Hepatic stellate cell (primary cell): ENCODE data around the gene C5orf63.
"Not testable (repeated sequence)": the region's sequence is repeated elsewhere in the genome, so short reads cannot be mapped to it uniquely, and the experiment has no call there.

ENCODE experiments used
- DNase-seq: peaks from one replicate; pipeline ENCODE4 v3.0.0; 2011; ENCODE audit warnings: low spot score

C5orf63 gene

DNA sequence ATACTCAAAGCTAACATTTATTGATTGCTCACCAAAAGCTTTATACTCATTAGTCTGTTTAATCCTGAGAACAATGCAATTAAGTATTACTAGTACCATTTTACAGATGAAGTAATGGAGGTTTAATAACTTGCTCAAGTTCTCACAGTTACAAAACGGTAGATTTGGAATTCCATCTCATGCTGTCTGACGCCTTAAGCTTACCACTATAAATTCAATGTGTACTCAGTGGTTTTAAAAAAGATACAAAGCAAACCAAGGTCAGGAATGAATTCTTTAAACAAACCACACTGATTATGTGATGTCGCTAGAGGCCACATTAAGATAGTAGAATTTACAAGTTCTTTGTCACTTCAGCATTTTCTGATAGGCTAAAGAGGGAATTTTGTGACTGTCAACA, 1.2 kb upstream of the C5orf63 start:
- DNase-seq = no peak

DNA sequence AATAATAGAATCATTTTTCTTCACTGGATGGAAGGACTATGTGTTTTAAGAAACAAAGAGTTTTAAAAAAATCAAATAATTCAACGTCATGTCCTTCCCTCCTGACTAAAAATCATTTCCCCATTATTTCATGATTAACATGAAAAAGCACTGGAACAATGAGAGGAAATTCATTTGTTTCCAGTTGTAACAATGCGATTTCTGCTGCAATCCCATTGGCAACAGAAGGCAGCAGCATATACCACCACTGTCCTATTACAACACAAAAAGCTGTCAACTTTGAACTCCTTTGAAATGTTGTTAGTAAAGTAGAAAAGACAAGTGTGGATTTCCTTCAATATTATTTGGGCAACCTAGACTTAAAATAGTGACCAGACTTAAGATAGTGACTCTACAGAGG, 3.1 kb downstream of the C5orf63 start:
- no peak for DNase-seq

DNA sequence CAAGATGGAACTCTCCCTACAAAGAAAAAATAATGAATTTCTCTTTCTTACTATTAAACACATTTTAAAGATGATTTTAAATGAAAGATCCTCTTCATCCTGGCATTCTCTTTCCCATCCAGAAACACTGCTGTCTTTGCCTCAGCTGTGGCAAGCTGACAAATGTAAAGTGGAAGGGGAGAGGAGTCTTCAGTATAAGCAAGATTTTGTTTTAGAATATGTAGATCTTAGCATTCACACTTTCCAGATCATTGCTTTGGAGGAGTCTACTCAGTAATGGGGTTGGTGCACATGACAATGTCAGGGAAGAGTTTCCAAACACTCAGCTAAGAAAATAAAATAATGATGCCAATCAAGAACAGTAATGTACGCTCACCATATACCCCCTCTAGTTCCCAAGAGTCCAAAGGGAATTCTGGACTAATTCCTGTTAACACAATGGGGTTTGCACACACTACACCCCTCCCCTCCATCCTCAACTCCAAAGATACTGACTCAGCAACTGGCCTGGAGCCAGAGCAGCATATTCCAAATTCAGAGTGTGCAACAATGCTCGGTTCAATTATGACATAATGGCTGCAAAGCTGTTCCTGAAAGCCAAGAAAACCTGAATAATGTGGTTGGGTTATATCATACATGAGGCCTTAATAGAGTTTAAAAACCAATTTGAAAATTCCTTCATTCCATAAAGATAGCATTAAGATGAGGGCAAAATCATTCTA, 4.6 kb downstream of the C5orf63 start:
- DNase-seq = no peak

DNA sequence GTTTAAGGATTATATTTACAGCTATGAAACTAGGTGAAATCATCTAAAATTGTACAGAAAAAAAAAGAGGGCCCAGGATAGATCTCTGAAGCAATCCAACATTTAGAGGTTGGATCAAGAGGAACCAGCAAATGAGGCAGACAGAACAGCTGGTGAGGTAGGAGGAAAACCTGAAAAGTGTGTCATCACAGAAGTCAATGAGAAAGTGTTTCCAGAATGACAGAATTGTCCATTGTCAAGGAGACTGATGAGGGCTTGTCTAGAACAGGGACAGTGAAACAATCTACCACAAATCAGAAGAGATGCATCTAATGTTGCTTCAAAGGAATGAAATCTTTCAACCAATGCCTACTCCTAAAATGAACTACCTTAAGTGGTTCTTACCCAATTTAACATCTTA, 6.6 kb downstream of the C5orf63 start:
- no peak for DNase-seq

DNA sequence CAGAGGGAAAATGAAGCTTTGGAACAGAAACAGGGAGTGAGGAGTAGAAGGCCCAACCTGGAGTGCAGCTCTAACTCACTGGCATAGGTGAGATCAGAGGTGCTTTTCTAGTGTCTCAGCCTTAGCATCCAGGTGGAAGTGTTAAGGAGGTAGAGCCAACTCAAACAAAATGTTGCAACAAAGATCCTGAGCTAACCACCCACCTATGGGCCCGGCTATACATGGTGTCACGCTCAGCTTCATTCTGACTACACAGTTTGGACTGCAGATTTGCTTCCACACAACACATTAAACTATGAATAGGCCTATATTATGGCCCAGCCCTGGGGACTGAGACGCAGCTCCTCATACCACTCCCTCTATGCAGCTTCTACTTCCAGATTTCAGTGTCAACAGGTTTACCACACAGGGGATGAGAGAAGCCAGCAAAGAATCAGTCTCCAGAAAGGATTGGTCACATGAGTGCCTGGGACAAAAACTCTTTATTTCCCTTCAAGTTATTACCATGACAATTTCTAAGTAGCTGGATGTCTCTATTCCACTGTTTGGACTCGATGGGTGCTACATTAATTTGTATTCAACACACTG, 9.0 kb downstream of the C5orf63 start:
- DNase-seq = no peak

DNA sequence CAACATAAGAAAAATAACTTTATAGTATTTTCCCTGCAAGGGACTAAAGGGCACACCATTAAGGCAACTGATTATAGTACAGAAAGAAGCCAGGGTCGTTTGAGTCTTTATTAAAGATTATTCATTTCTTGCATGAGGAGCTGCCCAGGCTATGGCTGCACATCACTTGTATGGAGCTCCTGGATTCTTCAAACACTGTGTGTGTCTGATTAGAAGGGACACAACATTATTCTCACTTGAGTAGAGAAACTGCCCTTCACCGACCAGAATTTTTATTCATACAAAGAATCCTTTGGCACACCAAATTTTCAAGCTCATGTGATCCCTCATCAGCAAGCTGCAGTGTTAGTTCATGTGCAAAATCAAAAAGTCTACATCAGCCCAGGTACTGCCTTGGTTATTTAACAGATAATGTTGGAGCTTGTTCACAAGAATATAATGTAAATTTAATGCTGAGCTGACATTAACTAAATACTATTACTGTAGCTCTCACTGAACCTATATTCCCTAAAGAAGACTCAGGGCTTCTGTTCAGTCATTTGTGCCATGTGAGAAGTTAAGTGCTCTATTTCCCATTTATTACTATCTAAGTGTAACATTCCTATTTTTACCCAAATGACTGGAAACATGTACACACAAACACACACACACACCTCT, 9.9 kb downstream of the C5orf63 start:
- DNase-seq = no peak

DNA sequence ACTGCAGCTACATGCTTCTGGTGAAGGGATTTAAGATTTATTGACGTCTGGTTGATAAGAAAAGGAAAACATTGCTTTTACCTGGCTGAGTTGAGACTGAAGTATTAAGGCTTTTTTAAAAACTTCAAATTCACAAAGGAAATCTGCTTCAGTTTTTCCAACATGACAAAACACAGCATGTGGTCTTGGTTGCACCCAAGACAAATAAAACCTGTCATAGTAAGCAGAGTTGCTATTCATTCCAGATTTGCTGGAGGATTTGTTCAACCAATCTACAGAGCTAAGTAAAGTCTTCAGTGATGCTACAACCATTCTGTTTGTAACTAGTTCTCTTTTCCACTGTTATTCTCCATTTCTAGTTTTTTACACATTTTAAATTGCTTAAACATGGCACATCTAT, 11.3 kb downstream of the C5orf63 start:
- no peak for DNase-seq

DNA sequence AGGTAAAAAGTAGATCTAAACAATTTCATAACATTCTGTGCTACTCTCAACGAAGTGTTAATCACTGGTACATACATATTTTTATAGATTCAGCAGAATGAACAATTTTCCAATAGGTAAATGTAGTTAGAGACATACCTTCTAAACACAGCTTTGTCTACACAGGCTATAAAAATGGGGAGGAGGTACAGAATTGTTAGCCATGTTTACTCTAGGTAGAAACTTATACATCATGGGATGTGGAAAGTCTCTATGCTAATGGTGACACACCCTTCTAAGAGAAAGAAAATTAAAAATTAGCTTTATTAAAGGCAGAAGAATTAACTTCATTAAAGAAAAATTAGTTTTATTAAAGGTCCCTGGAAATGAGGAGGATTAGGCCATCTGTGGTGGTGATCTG, 11.8 kb downstream of the C5orf63 start:
- no peak for DNase-seq

DNA sequence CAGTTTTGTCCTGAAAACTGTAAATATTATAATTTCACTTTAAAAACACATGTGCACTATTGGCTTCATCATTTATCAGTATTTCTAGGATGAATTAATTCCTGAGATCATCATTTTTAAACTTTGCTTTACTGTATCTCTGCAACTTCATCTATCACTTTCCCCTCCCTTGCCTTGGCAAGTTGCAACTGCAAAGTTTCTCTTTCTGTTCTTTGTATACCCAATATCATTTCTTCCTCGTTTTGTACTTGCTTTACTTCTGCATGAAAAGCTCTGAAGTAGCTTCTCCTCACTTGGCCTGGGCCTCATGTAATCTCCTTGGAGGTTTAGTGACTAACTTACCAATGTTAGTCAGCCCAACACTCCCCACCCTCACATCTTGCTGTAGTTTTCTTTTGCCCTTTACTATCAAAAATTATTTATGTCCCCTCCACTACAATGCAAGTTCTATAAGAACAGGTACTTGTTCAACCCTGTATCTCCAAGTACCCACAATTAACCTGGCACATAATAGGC, 12.8 kb downstream of the C5orf63 start:
- no peak for DNase-seq

DNA sequence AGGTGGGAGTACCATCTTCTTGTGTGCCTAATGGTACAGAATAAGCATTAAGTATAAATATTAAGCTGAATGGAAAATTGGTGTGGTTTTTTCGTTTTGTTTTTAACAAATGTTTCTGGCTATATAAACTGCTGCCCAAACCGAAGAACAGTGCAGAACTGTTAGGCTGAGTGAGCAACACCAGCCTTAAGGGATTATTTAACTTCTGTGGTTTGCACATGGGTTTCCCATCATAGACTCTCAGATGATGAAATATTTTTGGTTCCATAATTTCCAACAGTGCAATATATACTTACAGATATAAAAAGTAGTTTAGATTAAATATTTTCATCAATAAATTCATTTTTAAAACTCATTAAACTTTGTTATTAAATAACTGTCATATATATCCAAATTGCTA, 16.4 kb downstream of the C5orf63 start:
- no peak for DNase-seq

DNA sequence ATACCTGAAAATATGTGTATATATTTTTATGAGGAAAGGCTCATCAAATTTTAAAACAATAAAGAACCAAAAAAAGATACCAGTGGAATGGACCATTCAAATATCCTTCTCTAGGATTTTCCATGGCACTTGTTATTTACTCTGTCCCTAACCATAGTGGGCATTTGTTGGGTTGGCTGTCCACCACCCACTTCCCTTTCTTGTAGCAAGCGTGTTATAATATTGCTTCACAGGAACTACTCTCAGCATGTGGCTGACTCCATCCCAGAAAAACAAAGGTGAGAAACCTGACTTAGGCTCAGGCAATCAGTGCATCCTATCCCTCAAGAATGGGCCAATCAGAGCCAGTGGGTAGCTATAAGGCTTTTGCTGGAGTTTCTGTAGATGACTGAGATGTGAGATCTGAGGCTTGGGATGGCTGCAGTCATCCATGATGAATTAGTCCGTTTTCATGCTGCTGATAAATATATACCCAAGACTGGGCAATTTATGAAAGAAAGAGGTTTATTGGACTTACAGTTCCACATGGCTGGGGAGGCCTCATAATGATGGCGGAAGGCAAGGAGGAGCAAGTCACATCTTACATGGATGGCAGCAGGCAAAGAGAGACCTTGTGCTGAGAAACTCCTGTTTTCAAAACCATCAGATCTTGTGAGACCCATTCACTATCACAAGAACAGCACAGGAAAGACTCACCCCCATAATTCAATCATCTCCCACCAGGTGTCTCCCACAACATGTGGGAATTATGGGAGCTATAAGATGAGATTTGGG, 17.2 kb downstream of the C5orf63 start:
- no peak for DNase-seq

DNA sequence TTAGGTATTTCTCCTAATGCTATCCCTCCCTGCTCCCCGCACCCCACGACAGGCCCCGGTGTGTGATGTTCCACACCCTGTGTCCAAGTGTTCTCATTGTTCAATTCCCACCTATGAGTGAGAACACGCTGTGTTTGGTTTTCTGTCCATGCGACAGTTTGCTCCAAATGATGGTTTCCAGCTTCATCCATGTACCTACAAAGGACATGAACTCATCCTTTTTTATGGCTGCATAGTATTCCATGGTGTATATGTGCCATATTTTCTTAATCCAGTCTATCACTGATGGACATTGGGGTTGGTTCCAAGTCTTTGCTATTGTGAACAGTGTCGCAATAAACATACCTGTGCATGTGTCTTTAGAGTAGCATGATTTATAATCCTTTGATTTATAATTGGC, 19.8 kb downstream of the C5orf63 start:
- DNase-seq = not testable (repeated sequence)

DNA sequence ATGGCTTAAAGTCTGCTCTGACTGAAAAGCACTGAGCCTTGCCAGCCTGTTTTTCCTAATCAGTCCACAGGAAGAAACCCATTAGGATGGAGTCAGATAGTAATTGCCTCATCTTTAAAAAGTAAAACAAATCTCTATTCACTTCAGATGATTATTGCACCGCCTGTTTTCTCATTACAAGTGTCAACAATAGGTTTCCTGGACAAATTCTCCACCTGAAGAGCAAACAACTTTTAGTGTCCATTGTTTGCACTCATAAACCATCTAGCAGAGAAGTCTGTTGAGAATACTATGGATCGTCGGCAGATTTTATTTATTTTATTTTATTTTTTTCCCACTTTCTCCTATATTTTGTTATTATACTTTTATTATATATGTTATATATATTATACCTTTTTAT, 20.3 kb downstream of the C5orf63 start:
- no peak for DNase-seq

DNA sequence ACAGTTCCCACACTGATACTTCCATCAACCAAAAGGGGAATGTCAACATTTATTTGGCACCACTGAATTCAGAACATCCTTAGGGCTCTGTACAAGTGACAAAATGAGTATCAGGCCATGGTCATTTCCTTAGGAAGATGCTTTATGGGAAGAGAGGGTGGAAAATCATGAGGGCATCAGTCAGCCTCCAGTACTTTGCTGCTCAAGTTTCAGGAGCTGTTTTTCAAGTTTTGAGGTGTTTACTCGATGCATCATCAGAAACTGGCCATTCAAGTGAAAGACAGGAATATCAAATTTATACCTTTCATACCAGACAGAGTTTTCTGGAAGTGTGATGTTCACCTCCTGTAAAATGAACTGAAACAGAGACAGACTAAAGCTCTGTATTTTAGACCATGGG, 21.7 kb downstream of the C5orf63 start:
- no peak for DNase-seq

DNA sequence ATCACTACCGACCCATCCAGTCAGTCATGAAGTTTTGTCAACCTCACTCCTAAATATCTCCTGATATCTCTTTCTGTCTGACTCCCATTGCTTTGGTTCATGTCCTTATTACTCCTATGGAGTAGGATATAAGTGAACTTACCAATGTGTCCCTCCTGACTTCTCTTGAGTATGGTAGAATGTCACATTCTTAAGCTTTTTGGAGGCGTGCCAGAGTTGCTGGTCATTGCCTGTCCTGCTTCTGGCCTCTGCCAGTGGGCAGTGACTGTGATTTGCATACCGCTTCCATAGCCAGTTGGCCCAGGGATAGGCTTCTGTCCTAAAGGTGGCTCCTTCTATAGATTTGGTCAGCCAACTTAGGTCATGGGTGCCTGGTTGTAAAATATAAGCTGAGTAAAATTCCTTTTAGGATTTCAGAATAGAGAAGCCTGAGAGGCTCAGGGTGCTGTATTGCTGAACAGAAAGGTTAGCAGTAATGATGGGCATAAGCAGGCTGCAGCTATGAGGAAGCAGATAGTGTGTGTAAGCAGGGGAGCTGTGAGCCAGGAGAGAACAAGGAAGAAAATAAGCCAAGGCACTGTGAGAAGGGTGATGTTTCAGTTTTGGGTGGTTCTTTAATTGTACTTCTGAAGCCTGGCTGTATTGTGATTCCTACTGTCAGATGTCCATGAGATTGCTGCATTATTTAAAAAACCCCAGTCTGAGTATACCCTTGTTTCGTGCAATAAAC, 26.8 kb downstream of the C5orf63 start:
- no peak for DNase-seq

DNA sequence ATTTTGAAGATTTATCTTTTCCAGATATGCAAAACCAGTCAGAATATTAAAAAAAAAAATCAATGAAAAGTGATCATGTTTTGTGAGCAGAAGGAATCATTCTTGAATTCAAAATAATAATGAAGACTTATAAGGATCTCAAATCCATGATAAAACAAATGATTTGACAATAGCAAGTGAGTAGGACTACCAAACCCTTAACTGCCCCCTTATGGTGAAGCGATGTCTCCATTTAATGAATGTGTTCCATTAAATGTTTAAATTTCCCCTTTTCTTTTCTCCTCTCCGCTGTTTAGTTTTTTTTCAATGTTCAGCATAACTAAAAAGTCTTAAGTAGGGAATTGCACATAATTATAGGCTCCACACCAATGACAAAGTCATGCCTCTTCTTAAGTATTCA, 30.7 kb downstream of the C5orf63 start:
- no peak for DNase-seq

DNA sequence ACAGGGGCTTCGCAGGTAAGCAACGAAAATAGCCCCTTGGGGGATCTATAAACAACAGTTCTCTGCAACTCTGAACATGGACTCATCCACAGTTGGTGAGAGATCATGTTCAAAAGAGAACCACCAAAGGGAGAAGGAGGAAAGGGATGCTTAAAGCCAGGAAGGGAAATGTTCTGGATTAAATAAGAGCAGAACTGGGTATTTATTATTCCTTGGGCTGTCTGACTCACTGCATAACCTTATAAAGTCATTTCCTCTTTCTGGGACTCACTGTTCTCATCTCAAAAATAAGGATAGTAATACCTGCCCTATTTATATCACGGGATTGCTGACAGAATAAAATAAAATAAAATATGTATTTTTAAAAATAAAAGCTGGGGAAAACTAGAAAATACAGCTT, 31.7 kb downstream of the C5orf63 start:
- DNase-seq = peak; percentile 14

DNA sequence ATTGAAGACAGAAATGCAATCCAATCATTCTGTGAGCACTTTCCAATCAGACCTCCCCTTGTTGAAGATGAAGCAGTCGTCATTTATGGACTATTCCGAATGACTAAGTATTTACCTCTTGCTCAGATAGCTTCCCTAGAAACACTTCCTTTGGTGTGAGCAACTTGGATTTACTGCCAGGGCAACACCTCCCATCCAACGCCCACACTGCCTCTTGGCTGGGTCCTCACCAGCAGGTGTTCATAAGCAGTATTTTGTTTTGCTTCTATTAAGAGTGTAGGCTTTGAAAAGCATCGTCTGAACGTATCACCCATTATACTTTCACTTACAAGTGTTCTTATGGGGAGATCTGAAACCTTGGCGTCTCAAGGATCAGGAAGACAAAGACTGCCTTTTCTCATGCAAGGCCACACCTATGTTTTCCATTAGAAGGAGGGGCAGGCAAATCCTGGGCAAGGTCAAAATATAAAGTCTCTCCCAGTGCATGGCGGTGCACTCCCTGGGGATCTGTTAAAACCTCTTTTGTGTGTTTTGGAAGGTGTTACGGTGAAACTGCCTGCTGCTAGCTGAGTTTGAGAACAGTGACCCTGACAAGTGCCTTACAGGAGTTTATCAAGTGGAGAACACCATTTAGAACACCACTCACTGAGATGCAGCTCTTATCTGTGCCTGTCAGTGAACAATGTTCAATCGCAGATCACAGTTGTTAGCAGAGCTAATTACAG, 32.3 kb downstream of the C5orf63 start:
- no peak for DNase-seq

DNA sequence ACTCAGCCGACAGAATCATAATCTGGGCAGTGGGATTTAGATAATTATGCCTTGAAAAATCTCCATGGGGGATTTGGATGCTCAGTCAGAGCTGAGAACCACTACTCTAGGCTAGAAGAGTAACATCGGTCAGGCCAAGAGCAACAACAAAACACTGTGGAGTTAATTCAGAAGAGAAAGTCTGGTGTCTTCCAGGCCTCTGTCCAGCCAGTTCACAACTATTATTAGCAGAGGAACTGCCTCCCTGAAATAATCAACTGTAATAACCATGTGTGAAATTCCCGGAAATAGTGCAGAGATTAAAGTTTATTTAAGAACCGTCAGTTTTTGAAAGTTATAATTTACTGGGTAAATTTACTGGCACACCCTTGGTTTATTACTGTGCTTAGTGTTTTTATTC, 34.8 kb downstream of the C5orf63 start:
- no peak for DNase-seq

DNA sequence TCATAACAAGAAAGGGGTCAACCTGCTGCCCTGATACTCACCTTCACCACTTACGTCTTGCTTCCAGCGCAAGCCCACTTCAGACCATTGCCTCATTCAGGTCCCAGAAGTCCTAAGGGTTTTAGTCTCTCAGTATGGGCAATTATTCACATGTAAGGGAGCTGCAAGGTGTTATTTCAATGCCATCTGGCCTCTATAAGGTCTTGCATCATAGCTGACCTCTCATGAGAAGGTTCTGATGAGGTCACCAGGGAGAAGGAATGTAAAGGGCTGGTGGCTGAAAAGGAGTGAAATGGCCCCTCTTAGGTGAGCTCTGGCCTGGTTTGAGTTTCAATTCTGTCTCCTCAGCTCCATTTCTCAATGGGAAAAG, 41.5 kb downstream of the C5orf63 start:
- DNase-seq = no peak

DNA sequence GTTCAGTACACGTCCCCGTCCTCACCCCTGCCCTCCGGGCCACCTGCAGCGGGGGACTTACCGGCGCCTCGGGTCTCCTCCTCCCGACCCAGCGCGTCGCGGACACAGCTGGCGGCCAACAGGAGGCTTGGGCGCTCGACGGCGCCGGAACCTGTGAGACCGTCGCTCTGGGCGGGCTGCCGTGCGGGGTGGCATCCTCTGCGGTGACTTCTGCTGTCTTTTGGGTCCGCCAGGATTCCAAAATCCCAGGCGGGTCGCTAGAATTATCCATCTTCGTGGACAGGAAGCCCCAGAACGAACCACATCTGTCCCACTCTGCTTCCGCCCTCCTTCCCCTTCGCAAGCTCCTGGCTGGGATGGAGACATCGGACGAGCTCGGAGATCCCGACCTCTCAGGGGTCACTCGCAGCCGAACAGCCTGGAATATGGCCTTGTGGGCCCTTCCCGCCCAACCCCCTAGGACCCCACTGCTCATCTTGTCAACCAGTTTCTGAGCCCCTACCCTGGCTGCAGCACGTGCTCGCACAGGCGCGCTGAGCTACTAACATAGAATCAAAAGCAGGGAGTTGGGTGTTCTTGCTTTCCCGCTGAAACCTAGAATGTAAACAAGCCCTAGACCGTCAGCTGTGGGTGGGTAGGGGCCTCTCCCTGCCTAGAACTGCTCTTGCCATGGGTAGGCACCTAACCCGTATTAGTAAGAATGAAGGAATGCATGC, 42.0 kb downstream of the C5orf63 start:
- DNase-seq = no peak
